ENCODE data around the gene MAPK8IP1. TPM values are rescaled to one million over a fixed set of nuclear protein-coding genes. Genes with fewer than 3 reads are reported as not detected.

The MAPK8IP1 gene
- total RNA-seq, 1 experiment from 2014 or later = 13.6 TPM

DNA sequence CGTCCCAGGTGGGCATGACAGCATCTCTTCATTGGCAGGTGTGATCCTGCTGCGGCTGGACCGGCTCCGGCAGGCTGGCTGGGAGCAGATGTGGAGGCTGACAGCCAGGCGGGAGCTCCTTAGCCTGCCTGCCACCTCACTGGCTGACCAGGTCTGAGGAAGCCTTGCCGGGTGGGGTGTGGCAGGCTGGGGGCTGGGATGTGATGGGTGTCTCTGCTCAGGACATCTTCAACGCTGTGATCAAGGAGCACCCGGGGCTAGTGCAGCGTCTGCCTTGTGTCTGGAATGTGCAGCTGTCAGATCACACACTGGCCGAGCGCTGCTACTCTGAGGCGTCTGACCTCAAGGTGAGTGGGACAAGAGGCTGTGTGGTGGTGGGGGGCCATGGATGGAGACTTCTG lies 40.5 kb downstream of the MAPK8IP1 start:
- Histone ChIP-seq H3K9me2 (ENCODE audit: insufficient read depth) (no peaks in the 10 kb centered on the region), H2AFZ (no peak overlapping the region), H3K4me1 (replicated peaks; ENCODE audit: insufficient read depth) (0 out of 2 replicates have a peak, but pooled peaks cover 4% of the 10 kb centered on the region), H3K4me3 (no peak overlapping the region), H3K79me2 (ENCODE audit: low read depth) (no peaks in the 10 kb centered on the region), H3F3A (ENCODE audit: insufficient read depth, low read depth) (peaks cover 11% of the 10 kb centered on the region; the same call in 1 of the 2 replicates), H3K36me3 (ENCODE audit: low read depth) (no peaks in the 10 kb centered on the region), H4K20me1 (ENCODE audit: insufficient read depth) (0 out of 2 replicates have a peak, but pooled peaks cover 4% of the 10 kb centered on the region), H3K4me2 (no peak overlapping the region), H3K9me3 (ENCODE audit: insufficient read depth, low read depth) (no peaks in the 10 kb centered on the region), H3K27me3 (ENCODE audit: insufficient read depth, low read depth) (no peaks in the 10 kb centered on the region), H3K27ac (no peak overlapping the region)
- no TSS peak for BruUV-seq (replicated peaks)
- POLR2A ChIA-PET (ENCODE audit: unreplicated experiment) = no interaction called here
- intact Hi-C loops (cut with micrococcal nuclease; ENCODE audit: unreplicated experiment) = no loop called here
- CTCF ChIA-PET = no interaction called here
- no peak for DNase-seq
- no peak for TF ChIP-seq EZH2 (IDR thresholded peaks at IDR 0.05; ENCODE audit: low read depth)
- TF ChIP-seq, protein P1, sequence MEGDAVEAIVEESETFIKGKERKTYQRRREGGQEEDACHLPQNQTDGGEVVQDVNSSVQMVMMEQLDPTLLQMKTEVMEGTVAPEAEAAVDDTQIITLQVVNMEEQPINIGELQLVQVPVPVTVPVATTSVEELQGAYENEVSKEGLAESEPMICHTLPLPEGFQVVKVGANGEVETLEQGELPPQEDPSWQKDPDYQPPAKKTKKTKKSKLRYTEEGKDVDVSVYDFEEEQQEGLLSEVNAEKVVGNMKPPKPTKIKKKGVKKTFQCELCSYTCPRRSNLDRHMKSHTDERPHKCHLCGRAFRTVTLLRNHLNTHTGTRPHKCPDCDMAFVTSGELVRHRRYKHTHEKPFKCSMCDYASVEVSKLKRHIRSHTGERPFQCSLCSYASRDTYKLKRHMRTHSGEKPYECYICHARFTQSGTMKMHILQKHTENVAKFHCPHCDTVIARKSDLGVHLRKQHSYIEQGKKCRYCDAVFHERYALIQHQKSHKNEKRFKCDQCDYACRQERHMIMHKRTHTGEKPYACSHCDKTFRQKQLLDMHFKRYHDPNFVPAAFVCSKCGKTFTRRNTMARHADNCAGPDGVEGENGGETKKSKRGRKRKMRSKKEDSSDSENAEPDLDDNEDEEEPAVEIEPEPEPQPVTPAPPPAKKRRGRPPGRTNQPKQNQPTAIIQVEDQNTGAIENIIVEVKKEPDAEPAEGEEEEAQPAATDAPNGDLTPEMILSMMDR (conservative IDR thresholded peaks at IDR 0.05) = no peak

DNA sequence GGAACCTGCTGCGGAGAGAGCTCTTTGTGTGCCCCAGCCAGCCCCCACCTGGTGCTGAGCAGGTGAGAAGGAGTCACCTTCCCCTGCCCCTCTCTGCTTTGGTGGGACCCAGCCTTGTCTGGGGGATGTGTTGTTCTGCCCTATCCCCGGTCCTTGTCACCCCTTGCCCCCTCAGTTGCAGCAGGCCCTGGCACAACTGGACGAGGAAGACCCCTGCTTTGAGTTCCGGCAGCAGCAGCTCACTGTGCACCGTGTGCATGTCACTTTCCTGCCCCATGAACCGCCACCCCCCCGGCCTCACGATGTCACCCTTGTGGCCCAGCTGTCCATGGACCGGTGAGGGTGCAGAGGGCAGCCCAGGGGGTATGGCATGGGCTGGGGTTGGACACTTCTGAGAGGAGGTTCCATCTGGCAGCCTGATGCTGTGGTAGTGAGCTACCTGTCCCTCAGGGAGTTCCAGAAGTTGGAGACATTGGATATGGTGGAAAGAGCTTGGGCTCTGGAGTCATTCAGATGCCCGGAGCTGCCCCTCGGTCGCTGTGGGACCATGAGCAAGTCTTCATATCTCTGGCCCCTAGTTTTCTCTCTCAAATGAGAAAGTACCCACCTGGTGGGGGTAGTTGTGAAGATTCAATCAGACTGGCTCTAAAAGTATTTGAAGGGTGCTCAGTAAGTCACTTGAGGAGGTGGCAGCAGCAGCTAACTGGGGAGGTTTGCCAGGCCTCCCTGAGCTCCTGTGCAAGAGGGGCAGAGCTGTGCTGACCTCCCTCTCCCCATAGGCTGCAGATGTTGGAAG lies 41.3 kb downstream of the MAPK8IP1 start:
- H3K9me3 ChIP-seq (ENCODE audit: insufficient read depth, low read depth) = no peaks in the 10 kb centered on the region
- H3F3A ChIP-seq (ENCODE audit: insufficient read depth, low read depth) = peaks cover 7% of the 10 kb centered on the region; the same call in 1 of the 2 replicates
- TF ChIP-seq, protein P1 (conservative IDR thresholded peaks at IDR 0.05) = no peak
- TF ChIP-seq EZH2 (IDR thresholded peaks at IDR 0.05; ENCODE audit: low read depth) = no peak
- H3K36me3 ChIP-seq (ENCODE audit: low read depth) = no peaks in the 10 kb centered on the region
- BruUV-seq (replicated peaks) = no TSS peak
- H3K4me2 ChIP-seq = no peak overlapping the region
- CTCF ChIA-PET = interaction anchor here (0.5 kb wide), 1 partner anchor 45 kb away, joined by 3 read pairs; no protein-coding TSS in a partner anchor
- no peaks in the 10 kb centered on the region for H3K79me2 ChIP-seq (ENCODE audit: low read depth)
- H4K20me1 ChIP-seq (ENCODE audit: insufficient read depth) = 0 out of 2 replicates have a peak, but pooled peaks cover 4% of the 10 kb centered on the region
- 0 out of 2 replicates have a peak, but pooled peaks cover 4% of the 10 kb centered on the region for H3K4me1 ChIP-seq (replicated peaks; ENCODE audit: insufficient read depth)
- H2AFZ ChIP-seq = no peak overlapping the region
- H3K27me3 ChIP-seq (ENCODE audit: insufficient read depth, low read depth) = no peaks in the 10 kb centered on the region
- POLR2A ChIA-PET (ENCODE audit: unreplicated experiment) = no interaction called here
- intact Hi-C loops (cut with micrococcal nuclease; ENCODE audit: unreplicated experiment) = no loop called here
- H3K9me2 ChIP-seq (ENCODE audit: insufficient read depth) = no peaks in the 10 kb centered on the region
- DNase-seq = no peak
- H3K4me3 ChIP-seq = no peak overlapping the region
- no peak overlapping the region for H3K27ac ChIP-seq

DNA sequence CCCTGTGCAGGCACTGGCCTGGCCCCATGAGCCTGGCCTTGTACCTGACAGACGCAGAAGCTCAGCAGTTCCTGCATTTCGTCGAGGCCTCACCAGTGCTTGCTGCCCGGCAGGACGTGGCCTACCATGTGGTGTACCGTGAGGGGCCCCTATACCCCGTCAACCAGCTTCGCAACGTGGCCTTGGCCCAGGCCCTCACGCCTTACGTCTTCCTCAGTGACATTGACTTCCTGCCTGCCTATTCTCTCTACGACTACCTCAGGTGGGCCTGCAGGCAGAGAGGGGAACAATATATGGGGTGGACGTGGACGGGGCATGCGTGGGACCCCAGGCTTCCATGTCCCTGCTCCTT lies 41.9 kb downstream of the MAPK8IP1 start:
- intact Hi-C loops (cut with micrococcal nuclease; ENCODE audit: unreplicated experiment) = no loop called here
- no peak for TF ChIP-seq EZH2 (IDR thresholded peaks at IDR 0.05; ENCODE audit: low read depth)

More for the DNA sequence above, 41.9 kb downstream of the MAPK8IP1 start:
- no peaks in the 10 kb centered on the region for H3K9me2 ChIP-seq (ENCODE audit: insufficient read depth)
- H3K9me3 ChIP-seq (ENCODE audit: insufficient read depth, low read depth) = no peaks in the 10 kb centered on the region
- ChIA-PET CTCF (interaction anchor here (0.5 kb wide), 1 partner anchor 46 kb away, joined by 3 read pairs; no protein-coding TSS in a partner anchor), POLR2A (ENCODE audit: unreplicated experiment) (no interaction called here)
- H4K20me1 ChIP-seq (ENCODE audit: insufficient read depth) = 0 out of 2 replicates have a peak, but pooled peaks cover 4% of the 10 kb centered on the region
- no peak overlapping the region for H3K4me2 ChIP-seq
- peaks cover 7% of the 10 kb centered on the region; the same call in 1 of the 2 replicates for H3F3A ChIP-seq (ENCODE audit: insufficient read depth, low read depth)
- no peak overlapping the region for H2AFZ ChIP-seq
- 0 out of 2 replicates have a peak, but pooled peaks cover 4% of the 10 kb centered on the region for H3K4me1 ChIP-seq (replicated peaks; ENCODE audit: insufficient read depth)
- no peak overlapping the region for H3K27ac ChIP-seq
- H3K4me3 ChIP-seq = no peak overlapping the region
- no peaks in the 10 kb centered on the region for H3K27me3 ChIP-seq (ENCODE audit: insufficient read depth, low read depth)
- no peaks in the 10 kb centered on the region for H3K79me2 ChIP-seq (ENCODE audit: low read depth)
- H3K36me3 ChIP-seq (ENCODE audit: low read depth) = no peaks in the 10 kb centered on the region
- no peak for DNase-seq
- no TSS peak for BruUV-seq (replicated peaks)

All from PC-9 (cell line).